Uterus (tissue), 2 donors: ENCODE measurements around the gene KCNQ1OT1.

Experiments
- POLR2A ChIP-seq, 2 donors: fragments of 450-650 bp; IDR thresholded peaks; one replicate each; pipeline ENCODE4 v1.6.1; 2016; ENCODE audit warnings: antibody characterized with exemption in 2 of 2, mild to moderate bottlenecking in 1 of 2, moderate library complexity in 1 of 2
- TF ChIP-seq, protein P1 (sequence below), 4 experiments: fragments of 200-600 bp in 2 of 4; fragments of 450-650 bp in 2 of 4; sonication (generic) in 2 of 4; IDR thresholded peaks; one replicate each; pipeline ENCODE4 v1.5.1; 2016 to 2019; ENCODE audit warnings: antibody characterized with exemption in 4 of 4, mild to moderate bottlenecking in 2 of 4, moderate library complexity in 1 of 4

DNA sequence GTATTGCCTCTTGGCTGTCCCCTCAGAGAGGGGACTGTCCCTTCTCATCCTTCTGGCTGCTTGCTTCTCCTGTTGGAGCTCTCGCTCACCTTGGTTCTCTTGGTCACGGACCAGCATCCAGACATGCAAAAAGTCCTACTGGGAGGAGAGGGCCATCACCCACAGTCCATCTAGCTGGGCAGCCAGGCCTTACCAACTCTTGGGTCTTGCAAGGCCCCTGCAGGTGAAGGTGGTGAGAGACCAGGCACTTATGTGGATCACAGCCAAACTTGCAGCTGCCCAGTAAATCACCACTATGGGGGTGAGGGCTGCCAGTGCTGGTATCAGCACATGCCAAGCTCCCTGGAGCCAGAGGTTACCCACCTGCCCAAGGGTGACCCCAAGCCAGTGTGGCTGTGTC lies 36.3 kb downstream of the KCNQ1OT1 start:
- TF ChIP-seq, protein P1, sequence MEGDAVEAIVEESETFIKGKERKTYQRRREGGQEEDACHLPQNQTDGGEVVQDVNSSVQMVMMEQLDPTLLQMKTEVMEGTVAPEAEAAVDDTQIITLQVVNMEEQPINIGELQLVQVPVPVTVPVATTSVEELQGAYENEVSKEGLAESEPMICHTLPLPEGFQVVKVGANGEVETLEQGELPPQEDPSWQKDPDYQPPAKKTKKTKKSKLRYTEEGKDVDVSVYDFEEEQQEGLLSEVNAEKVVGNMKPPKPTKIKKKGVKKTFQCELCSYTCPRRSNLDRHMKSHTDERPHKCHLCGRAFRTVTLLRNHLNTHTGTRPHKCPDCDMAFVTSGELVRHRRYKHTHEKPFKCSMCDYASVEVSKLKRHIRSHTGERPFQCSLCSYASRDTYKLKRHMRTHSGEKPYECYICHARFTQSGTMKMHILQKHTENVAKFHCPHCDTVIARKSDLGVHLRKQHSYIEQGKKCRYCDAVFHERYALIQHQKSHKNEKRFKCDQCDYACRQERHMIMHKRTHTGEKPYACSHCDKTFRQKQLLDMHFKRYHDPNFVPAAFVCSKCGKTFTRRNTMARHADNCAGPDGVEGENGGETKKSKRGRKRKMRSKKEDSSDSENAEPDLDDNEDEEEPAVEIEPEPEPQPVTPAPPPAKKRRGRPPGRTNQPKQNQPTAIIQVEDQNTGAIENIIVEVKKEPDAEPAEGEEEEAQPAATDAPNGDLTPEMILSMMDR (IDR thresholded peaks at IDR 0.05), result no peak
- TF ChIP-seq POLR2A (IDR thresholded peaks at IDR 0.05), result no peak
